ENCODE data around the gene CD83. TPM values are rescaled to one million over a fixed set of nuclear protein-coding genes. Genes with fewer than 3 reads are reported as not detected.

Gene CD83
- polyA plus RNA-seq, 1 donor (not counting 4 experiments of a cell fraction or from before 2014, with no cell fraction given): 3.4 TPM

DNA sequence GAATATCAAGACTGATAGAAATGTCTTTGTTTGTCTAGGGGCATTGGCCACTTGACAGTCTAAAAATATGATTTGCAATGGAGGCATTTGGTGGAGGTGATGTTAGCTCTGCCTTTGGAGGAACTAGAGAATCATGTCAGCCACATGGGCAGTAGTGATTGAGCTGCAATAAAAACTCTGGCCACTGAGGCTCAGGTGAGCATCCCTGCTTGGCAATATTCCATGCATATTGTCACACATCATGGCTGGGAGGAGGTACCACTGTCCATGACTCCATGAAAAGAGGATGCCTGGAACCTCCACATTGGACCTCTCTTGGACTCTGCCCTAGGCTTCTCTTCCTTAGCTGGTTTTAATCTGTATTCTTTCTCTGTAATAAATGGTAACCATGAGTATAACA lies 10.6 kb upstream of the CD83 start:
- Histone ChIP-seq H3K36me3 (ENCODE audit: control insufficient read depth in 2 of 2, extremely low read depth in 1 of 2, insufficient read depth in 2 of 2, low read length in 2 of 2) (no peaks in the 10 kb centered on the region), H4K20me1 (ENCODE audit: control insufficient read depth, extremely low read depth, insufficient read depth, low read length) (no peaks in the 10 kb centered on the region), H2AFZ (ENCODE audit: control insufficient read depth, low read length) (no peak overlapping the region), H3K27ac (ENCODE audit: control insufficient read depth, insufficient read depth, low read length) (no peak overlapping the region), H3K4me1 (ENCODE audit: control insufficient read depth, extremely low read depth, insufficient read depth, low read length) (peaks cover 5% of the 10 kb centered on the region), H3K9me1 (ENCODE audit: control insufficient read depth, extremely low read depth, insufficient read depth, low read length) (no peaks in the 10 kb centered on the region), H3K4me2 (ENCODE audit: control insufficient read depth, extremely low read depth, insufficient read depth, low read depth, low read length) (no peak overlapping the region), H3K27me3 (ENCODE audit: control insufficient read depth, extremely low read depth, insufficient read depth, low read length) (peaks cover 3% of the 10 kb centered on the region), H3K79me2 (ENCODE audit: control insufficient read depth, insufficient read depth, low read length) (no peaks in the 10 kb centered on the region), H3K4me3 (ENCODE audit: control insufficient read depth in 2 of 3, extremely low read depth in 1 of 3, insufficient read depth in 2 of 3, low read depth in 1 of 3, low read length in 3 of 3) (no peak overlapping the region), H3K9me3 (ENCODE audit: control insufficient read depth, low read depth, low read length) (peaks cover 8% of the 10 kb centered on the region), H3K9ac (ENCODE audit: control insufficient read depth, extremely low read depth, insufficient read depth, low read length) (no peak overlapping the region)
- dilution Hi-C loops (cut with MboI; ENCODE audit: extremely low pct_ligation_motif_present, low sequenced_read_pairs): no loop called here
- TF ChIP-seq, protein P1, sequence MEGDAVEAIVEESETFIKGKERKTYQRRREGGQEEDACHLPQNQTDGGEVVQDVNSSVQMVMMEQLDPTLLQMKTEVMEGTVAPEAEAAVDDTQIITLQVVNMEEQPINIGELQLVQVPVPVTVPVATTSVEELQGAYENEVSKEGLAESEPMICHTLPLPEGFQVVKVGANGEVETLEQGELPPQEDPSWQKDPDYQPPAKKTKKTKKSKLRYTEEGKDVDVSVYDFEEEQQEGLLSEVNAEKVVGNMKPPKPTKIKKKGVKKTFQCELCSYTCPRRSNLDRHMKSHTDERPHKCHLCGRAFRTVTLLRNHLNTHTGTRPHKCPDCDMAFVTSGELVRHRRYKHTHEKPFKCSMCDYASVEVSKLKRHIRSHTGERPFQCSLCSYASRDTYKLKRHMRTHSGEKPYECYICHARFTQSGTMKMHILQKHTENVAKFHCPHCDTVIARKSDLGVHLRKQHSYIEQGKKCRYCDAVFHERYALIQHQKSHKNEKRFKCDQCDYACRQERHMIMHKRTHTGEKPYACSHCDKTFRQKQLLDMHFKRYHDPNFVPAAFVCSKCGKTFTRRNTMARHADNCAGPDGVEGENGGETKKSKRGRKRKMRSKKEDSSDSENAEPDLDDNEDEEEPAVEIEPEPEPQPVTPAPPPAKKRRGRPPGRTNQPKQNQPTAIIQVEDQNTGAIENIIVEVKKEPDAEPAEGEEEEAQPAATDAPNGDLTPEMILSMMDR (optimal IDR thresholded peaks at IDR 0.05 in 1 of 3, IDR thresholded peaks at IDR 0.05 in 1 of 3, conservative IDR thresholded peaks at IDR 0.05 in 1 of 3; ENCODE audit: extremely low read depth in 1 of 3, insufficient read depth in 2 of 3, low read length in 3 of 3): no peak
- no peak for TF ChIP-seq EZH2 (IDR thresholded peaks at IDR 0.05; ENCODE audit: low read length)
- DNase-seq (ENCODE audit: low read depth, low spot score) (no peak), FAIRE-seq (no peak)

DNA sequence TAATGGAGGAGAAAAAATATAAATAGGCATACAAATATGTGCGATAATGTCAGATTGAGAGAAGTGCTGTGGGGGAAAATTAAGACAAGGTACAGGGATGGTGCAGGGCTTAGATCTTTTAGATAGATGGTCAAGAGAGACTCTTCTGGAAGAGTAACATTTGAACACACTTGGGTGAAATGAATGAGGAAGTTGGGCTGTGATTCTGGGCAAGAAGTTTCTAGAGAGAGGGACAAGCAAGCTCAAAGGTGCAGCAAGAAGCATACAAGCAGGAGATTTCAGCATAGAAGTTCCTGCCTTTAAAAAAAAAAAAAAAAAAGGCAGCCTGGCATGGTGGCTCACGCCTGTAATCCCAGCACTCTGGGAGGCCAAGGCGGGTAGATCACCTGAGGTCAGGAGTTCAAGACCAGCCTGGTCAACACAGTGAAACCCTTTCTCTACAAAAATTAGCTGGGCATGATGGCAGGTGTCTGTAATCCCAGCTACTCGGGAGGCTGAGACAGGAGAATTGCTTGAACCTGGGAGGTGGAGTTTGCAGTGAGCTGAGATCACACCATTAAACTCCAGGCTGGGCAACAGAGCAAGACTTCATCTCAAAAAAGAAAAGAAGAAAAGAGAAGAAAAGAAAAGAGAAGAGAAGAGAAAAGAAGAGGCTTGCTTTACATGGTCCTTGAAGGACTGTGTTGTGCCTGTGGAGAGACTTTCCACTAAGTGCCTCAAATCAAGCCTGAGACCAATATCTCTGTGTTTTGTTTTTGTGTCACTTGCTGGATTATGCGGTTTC lies 9.7 kb upstream of the CD83 start:
- H2AFZ ChIP-seq (ENCODE audit: control insufficient read depth, low read length): no peak overlapping the region
- H3K79me2 ChIP-seq (ENCODE audit: control insufficient read depth, insufficient read depth, low read length): no peaks in the 10 kb centered on the region
- peaks cover 5% of the 10 kb centered on the region for H3K4me1 ChIP-seq (ENCODE audit: control insufficient read depth, extremely low read depth, insufficient read depth, low read length)
- DNase-seq (ENCODE audit: low read depth, low spot score) (no peak), FAIRE-seq (no peak)
- no peaks in the 10 kb centered on the region for H4K20me1 ChIP-seq (ENCODE audit: control insufficient read depth, extremely low read depth, insufficient read depth, low read length)
- no peak overlapping the region for H3K4me2 ChIP-seq (ENCODE audit: control insufficient read depth, extremely low read depth, insufficient read depth, low read depth, low read length)
- H3K9me3 ChIP-seq (ENCODE audit: control insufficient read depth, low read depth, low read length): peaks cover 8% of the 10 kb centered on the region
- H3K36me3 ChIP-seq (ENCODE audit: control insufficient read depth in 2 of 2, extremely low read depth in 1 of 2, insufficient read depth in 2 of 2, low read length in 2 of 2): no peaks in the 10 kb centered on the region
- no peak overlapping the region for H3K27ac ChIP-seq (ENCODE audit: control insufficient read depth, insufficient read depth, low read length)
- no peak overlapping the region for H3K9ac ChIP-seq (ENCODE audit: control insufficient read depth, extremely low read depth, insufficient read depth, low read length)
- TF ChIP-seq, protein P1 (optimal IDR thresholded peaks at IDR 0.05 in 1 of 3, IDR thresholded peaks at IDR 0.05 in 1 of 3, conservative IDR thresholded peaks at IDR 0.05 in 1 of 3; ENCODE audit: extremely low read depth in 1 of 3, insufficient read depth in 2 of 3, low read length in 3 of 3): no peak
- no peak for TF ChIP-seq EZH2 (IDR thresholded peaks at IDR 0.05; ENCODE audit: low read length)
- H3K4me3 ChIP-seq (ENCODE audit: control insufficient read depth in 2 of 3, extremely low read depth in 1 of 3, insufficient read depth in 2 of 3, low read depth in 1 of 3, low read length in 3 of 3): no peak overlapping the region
- dilution Hi-C loops (cut with MboI; ENCODE audit: extremely low pct_ligation_motif_present, low sequenced_read_pairs): no loop called here
- H3K9me1 ChIP-seq (ENCODE audit: control insufficient read depth, extremely low read depth, insufficient read depth, low read length): no peaks in the 10 kb centered on the region
- peaks cover 3% of the 10 kb centered on the region for H3K27me3 ChIP-seq (ENCODE audit: control insufficient read depth, extremely low read depth, insufficient read depth, low read length)

Data from keratinocyte (primary cell).